ENCODE data around the gene BRD4.
"Not testable (repeated sequence)": the region's sequence is repeated elsewhere in the genome, so short reads cannot be mapped to it uniquely, and the experiment has no call there.

BRD4 gene

DNA sequence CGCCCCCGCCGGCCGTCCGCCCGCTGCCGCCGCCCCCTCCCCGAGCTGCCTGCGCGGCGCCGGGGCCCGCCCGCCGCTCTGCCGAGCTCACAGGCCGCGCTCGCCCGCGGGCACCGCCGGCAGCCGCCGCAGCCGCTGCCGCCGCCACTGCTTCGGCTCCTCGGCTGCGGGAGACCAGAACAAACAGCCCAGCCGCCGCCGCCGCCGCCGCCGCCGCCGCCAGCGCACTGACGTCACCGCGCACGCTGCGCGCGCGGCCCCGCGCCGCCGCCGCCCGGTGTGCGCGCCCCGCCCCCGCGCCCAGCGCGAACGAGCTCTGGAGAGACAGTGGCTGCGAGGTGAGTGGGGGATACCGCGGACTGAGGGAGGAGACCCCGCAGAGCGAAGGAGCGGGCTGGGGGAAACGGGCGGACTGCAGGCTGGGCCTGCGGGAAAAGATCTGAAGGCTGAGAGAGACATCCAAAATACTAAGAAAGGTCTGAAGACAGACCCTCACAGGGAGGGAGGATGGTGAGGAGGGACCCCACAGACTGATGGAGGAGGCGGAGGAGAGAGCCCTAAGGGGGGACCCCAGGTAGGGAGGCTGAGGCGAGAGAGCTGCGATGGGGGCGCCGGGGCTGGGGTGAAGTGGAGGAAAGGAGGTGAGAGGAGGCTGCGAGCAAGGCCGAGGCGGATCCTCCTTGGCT, at the start of gene BRD4:
Gene BRD4, minus strand, starts transcription at position 229 of the 686 bp plus-strand sequence. CDS start 59,440 bp downstream, outside the sequence.
- DNase-seq: peak; percentile 68

DNA sequence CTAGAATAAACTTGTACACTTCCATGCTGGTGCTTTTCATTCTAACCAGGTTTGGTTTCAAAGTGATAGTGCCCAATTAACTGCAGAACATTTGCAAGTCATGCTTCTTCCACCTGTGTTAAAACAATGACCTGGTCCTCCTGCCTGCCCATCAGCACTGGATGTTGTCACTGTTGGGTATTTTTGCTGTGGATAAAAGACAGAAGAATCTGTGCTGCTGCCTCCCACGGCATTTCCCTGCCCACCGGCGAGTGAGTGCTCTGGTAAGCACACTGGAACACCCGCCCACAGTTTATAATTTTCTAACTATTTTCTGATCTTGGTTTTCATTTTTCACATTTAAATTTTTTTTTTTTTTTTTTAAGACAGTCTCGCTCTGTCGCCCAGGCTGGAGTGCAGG, 49.5 kb upstream of the BRD4 start:
- no peak for DNase-seq

DNA sequence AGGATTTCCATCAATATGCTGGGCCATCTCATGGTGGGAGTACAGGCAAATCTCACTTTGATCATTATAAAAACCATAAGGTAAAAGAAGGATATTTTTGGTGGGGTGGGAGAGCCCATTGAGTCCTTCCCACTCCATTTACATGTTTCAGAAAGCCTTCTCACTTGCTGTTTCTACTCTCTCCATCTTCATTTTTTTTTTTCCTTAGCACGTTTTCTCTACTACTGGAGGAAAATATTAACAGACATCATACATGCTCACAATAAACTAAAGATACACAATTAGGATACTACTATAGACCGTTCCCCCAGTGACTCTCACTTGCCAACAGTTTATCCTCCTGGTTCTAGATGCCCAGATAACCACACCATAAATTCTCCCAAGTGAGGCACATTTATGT, 49.1 kb upstream of the BRD4 start:
- no peak for DNase-seq

DNA sequence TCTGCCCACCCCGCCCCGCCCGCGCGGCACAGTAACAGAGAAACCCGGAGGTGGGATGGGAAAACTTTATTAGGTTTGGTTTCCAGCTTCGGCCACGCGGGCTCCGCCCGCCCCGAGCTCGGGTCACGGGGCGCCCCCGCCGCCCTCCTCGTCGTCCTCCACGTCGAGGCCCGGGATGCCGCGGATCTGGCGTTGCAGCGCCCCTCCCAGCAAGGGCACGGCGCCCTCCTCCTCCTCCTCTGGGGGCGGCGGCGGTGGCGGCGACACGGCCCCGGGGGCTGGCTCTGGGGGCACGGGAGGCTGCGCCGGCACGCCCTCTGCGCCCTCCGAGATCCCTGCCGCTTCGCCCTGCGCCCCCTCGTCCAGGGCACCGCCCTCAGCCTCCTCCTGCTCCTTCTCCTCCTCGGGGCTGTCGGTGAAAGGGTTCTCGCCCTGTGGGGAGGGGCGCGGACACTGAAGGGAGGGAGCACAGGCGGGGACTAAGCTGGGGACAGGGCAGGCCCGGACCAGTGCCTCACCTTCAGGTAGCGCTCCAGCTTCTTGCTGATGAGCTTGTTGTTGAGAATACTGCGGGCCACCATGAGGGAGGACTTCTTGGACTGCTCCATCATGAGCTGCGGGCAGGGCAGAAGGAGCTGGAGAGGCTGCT, 47.8 kb upstream of the BRD4 start:
- no peak for DNase-seq

DNA sequence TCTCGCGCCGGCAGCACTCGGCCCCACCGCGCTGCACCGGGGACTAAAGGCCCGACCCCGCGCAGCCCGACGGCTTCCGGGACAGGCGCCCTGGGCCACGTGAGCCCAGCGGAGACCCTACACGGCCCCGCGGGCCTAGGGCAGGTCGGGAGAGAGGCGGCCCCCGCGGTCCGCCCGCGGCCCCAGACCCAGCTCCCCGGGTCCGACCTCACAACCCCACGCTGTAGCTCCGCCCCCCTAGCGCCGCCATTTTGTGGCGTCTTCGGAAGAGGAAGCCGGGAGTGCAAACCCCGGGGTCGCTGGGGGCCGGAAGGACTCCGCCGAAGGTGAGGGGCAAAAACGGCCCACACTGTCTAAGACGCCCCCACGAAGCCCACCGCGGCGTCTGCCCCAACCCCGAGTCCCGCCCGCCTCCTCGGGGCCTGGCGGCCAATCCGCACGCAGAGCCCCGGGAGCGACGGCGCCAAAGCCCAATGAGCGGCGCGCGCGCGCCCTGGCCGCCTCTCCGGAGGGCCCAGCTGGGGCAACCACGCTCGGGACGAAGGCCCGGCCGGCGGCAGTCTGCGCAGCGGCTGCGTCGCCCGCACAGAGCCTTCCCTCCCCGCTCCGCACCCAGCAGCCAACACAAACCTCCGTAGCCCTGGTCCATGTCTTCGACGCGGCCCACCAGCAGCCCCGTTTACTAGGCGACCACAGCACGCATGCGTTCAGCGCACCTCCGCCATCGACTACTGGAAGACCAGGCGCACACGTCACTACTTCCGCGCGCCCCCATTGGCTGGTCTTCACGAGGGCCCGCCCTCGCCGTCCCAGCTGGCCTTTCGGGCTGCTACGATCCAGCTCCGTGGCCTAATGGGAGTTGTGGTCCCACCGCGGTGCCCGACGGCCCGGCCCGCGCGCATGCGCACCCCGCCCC, 47.0 kb upstream of the BRD4 start, which contains the start of gene AKAP8:
Gene AKAP8, minus strand, starts transcription at position 705 of the 916 bp plus-strand sequence. Its CDS starts 56 bp downstream, at position 649.
- peak; percentile 98 for DNase-seq

DNA sequence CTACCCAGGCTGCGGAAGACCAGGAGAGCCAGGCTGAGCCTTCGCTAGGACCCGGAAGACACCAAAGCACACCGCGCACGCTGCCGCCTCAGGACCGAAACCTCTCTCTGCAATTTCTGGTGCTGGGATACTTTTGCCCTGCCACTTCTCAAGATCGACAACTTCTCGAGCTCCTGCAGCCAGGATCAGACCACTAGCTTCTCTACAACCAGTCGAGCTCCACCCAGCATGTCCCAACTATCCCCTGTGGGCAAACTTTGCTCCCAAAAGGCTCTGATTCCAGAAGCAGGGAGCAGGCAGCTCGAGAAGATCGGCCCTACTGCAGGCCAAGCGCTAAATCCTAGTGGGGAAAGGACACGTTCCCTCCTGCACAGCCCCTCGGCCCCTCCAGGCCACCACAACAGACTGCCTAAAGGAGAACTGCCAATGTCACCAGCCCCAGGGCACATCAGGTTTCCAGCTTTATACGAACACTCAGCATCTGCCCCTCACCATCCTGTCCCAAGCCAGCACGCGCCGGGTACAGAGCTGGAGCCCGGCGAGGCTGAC, 46.3 kb upstream of the BRD4 start:
- DNase-seq: peak; percentile 40

DNA sequence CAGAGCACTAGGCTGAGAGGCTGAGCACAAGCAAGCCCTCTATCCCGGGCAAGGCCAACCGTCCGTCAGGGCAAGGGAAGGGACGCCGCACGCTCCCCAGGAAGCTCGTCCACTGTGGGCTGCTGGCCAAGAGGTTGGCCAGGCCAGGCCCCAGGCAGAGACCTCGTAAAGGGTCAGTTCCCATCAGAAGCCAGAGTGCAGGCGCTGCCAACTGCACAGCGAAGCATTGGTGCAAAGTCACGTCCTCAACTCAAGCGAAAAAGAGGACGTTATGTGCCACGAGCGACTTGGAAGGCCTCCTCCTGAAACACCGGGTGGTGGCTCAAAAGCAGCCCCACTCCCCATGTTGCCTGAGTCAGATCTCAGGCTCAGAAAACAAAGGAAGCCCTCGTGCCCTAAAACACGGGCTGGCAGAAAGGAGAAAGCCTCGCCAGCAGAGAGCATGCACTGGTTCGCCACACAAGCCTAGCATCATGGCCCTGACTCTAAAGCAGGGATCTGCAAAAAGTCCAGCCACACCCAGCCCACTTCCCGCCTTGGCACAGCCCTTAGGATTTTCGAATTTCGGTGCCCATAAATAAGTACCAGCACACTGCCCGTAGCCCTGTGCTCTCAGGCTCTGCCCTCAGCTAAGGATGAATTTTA, 42.6 kb upstream of the BRD4 start:
- DNase-seq: no peak

DNA sequence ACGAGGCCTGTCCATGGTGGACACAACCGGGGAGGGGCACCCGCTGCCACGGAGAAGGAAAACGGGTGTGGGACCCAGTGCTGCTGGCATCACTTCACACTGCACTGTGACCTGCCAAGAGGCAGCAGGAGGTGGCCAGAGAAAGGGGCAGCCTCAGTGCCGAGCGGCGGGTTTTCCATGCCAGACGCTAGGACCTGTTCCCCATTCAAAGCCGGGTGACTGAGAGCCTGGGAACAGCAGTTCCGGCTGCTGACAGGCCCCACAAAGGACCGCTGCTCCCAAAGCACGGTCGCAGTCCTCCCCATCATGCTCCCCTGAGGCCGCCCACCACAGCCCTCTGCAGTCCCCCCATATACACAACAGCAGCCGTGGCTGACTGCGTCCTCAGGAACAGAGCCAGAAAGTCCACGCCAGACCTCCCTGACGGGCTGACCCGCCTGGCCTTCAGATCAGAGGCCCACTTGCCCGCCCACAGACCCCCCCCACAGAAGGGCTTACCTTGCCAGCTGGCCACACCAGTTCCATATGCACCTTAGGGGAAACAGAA, 41.8 kb upstream of the BRD4 start:
- DNase-seq: no peak

DNA sequence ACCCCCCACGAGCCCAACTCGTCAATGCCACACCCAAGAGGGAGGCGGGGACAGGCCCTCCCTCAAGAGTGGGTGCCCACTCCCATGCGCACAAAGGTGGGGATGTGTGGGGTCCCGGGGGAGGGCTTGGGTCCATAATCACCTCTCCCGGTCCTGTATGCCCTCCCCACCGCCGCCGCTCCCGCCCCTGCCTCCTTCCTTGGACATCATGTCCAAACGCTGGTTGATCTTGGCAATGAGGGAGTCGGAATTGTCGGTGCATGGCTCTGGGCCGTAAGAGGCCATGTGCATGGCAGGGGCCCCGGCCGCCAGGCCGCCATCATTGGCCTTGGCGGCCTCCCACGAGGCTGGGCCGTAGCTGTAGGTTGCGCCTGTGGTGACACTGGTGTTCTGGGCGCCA, 41.3 kb upstream of the BRD4 start:
- no peak for DNase-seq

DNA sequence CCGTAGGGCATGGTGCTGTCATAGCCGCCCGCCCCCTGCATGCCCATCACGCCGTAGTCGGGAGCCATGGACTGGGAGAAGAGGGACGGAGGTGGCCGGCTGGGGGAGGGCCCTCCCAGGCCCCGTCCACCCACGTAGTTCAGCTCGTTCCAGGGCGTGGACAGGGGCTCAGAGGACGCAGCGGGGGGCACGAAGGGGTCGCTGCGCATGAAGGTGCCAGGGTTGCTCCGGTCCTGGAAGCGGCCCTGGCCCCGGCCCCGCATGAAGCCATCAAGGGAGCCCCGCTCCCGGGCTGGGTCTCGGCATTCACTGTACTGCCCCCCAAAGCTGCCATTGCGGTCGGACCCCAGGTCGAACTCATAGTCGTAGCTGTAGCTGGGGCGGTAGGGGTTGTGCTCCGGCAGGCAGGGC, 40.6 kb upstream of the BRD4 start:
- DNase-seq: no peak

DNA sequence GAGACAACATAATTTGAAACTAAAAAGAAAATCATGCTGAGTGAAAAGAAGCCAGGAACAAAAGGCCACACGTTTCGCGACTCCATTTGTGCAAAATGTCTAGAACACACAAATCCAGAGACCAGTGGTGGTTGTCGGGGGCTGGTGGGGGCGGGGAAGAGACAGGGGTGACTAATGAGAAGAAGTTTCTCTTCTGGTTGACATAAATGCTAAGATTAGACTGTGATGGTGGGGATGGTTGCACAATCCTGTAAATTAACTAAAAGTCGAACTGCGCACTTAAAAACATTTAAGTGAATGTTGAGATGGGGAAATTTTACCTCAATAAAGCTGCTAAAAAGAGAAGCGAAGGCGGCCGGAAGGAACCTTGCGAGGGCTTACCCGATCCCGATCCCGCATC, 40.1 kb upstream of the BRD4 start:
- no peak for DNase-seq

DNA sequence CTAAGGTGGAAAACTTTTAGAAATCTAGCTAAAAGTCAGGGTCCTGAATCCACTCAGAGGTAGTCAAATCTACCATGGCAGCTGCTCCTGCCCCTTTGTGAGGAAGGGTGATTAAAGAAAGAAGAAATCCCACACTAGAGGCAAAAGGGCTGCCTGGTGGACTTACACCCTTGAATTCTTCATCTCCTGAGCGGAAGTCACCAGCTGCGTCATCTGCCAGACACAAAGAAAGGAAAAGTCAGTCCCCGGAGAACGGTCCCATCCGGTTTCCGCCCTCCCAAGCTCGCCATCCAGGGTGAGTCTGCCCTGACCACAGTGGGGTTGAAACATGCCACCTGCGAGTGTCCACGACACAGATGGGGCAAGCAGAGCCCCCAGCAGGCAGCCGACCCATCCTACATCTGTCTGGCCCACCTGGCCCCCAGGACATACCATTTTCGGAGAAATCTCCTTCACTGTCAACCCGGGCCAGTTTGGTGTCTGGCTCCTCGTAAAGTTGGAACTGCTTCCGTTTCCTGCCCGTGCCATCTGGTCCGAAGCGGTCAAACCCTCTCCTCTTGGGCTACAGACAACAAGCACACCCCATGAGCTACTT, 39.5 kb upstream of the BRD4 start:
- DNase-seq: no peak

DNA sequence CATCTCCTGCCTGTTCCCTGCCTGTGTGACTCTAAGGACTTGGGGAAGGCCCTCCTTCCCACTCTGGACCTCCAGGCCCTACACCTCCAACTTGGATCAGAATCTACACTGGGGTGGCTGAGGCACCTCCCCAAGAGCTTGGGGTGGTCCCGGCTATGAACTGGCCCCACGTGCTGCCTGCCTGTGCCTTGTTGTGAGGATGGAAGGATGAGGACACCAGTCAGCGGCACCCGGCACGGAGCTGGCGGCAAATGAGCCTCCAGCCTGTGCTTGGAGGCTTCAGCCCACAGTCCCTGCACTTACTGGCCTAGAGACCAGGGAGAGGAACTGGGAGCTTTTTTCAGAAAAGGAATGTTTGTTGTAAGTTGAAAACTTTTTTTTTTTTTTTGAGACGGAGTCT, 38.8 kb upstream of the BRD4 start:
- no peak for DNase-seq

DNA sequence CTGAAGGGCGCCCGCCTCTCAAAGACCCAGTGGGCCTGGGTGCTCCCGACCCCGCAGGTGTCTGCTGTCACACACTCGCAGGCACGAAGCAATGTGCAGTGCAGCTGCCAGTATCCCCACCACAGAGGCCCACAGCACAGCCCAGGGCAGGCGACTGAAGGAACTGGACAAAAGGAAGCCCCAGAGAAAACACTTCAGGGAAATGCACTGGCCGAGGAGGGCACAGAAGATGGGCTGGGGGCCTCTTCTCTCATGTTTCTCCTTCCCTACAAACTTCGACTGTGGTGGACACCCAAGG, 37.2 kb upstream of the BRD4 start:
- DNase-seq: no peak

DNA sequence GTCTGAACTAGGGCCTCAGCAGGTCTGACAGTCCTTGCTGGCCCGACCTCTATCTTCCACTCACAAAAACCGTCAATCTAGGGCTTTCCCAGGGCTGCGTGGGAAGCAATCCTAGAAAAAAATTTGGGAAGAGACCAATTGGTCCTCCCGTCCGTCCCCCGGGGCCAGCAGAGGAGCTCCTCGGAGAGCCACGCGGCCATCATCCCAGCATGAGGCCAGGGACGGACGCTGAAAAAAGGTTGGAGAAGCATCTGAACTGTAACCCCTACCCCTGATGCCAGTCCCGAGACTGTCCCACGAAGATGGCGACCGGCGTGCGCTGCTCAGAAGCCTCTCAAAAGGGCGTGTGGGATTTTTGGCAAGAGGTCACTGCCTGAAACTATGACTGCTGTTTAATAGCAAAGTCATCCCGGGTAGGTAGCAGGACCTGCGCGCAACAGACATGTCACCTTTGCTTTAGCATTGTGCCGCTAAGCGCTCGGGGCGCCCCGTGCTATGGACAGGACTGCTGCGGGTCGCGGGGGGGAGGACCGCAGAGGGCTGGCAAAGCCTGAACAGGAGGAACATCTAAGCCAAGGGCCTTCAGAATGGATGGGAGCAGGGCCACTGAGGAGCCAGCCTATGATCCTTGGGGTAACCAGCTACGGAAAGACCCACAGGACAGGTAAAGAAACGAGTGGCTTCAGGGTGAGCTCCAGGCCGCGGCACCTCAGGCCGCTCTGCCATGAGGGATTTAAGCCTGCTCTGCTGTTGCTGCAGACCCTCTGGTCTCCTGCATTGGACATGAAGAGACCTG, 36.7 kb upstream of the BRD4 start:
- no peak for DNase-seq

DNA sequence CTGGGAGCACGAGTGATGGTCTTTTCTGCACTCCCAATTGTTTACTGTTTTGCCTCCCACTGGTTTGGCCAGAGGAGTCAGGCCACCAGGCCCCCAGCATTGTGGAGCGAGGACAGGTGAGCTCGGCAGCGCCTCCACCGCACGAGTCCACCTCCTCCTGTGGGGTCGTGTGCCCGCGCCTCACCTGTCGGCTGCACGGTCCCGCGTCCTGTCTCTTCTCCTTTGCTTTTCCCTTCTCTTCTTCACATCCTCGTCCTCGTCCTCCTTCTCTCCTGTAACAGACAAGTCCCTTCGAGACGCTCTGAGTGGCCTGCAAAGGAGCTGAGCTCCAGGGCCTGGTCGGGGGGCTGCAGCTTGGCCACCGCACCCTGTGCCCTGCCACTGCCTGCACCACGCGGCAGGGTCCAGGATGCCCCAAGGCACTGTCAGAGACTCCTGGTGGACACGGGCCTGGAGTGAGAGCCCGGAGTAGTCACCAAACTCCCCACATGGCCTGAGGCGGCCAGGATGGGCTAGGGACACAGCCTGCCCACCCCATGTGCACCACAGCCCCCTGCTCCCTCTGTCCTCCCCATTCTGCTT, 35.8 kb upstream of the BRD4 start:
- DNase-seq: no peak

DNA sequence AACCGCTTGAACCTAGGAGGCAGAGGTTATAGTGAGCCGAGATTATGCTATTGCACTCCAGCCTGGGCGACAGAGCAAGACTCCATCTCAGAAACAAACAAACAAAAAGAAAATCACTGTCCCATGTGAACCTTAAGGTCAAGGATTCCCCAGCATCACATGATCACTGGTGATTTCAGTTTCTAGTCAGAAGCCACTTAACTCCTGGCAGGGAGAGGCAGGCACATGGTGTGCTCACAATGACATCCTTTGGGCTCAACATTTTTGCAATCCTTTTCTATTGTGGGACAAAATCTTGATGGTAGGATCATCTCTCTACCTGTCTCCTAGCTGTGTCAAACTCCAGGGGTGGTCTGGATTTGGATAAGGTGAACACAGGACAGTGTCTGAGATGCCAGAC, 35.1 kb upstream of the BRD4 start:
- DNase-seq: no peak

DNA sequence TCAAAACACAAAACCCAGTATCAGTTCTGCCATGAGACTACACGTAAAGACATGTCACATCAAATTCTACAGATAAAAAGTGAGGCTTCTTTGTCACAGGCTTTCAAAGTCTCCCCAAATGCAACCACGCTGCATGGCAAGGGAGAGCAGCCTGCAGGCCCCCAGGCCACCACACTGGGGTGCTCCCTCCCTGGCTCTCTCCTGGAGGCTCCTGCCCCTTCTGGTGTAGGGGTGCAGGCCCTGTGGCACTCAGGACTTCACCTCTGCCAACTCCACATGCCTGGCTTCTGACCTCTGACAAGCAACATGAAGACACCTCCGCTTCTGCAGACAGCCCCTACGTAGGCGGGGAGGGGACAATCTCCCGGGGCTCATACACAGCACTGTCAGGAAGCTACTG, 32.9 kb upstream of the BRD4 start:
- DNase-seq: no peak

DNA sequence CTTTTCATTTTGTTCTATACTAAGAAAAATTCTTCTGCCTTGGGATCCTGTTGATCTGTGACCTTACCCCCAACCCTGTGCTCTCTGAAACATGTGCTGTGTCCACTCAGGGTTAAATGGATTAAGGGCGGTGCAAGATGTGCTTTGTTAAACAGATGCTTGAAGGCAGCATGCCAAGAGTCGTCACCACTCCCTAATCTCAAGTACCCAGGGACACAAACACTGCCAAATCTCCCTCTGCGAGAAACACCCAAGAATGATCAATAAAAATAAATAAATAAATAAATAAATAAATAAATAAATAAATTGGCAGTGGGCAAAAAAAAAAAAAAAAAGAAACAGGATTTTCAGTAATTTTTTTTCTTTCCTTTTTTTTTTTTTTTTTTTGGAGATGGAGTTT, 31.5 kb upstream of the BRD4 start:
- DNase-seq: not testable (repeated sequence)

DNA sequence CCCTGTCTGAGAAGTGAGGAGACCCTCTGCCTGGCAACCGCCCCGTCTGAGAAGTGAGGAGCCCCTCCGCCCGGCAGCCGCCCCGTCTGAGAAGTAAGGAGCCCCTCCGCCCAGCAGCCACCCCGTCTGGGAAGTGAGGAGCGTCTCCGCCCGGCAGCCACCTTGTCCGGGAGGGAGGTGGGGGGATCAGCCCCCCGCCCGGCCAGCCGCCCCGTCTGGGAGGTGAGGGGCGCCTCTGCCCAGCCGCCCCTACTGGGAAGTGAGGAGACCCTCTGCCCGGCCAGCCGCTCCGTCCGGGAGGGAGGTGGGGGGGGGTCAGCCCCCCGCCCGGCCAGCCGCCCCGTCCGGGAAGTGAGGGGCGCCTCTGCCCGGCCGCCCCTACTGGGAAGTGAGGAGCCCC, 30.7 kb upstream of the BRD4 start:
- not testable (repeated sequence) for DNase-seq

DNA sequence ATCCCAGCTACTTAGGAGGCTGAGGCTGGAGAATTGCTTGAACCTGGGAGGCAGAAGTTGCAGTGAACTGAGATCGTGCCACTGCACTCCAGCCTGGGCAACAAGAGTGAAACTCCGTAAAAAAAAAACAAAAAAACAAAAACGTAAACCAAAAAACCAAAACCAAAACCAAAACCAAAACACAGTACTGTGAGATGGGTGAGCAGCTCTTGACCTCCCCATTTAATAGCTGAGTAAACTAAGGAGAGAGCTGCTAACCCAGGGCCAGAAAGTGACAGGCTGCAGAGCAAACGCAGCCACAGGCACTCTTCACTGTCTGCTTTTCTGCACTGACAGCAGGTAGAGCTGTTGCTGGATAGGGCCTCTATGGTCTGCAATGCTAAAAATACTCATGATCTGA, 27.7 kb upstream of the BRD4 start:
- DNase-seq: not testable (repeated sequence)
